HepG2 (cell line): ENCODE measurements around the gene PLEKHG2. TPM values are rescaled to one million over a fixed set of nuclear protein-coding genes. Genes with fewer than 3 reads are reported as not detected.

Experiments used
- ARID3A ChIP-seq: IDR thresholded peaks from 2 replicates; pipeline ENCODE4 v1.6.1; 2012; ENCODE audit warnings: low read depth, low read length, improper control_type of control experiment
- ATF7 ChIP-seq, 2 experiments: fragments of 450-650 bp in 1 of 2; sonication (generic) in 1 of 2; formaldehyde crosslinking in 1 of 2; IDR thresholded peaks; 2 replicates each; pipeline versions ENCODE4 v1.4.0 to v1.6.1; 2016 to 2020; ENCODE audit warnings: antibody characterized with exemption in 1 of 2, mild to moderate bottlenecking in 1 of 2, missing genetic modification reagents in 1 of 2
- BCL3 ChIP-seq: sonication (generic); formaldehyde crosslinking; IDR thresholded peaks from 2 replicates; pipeline ENCODE4 v1.5.1; 2020; ENCODE audit warnings: mild to moderate bottlenecking, missing genetic modification reagents, moderate library complexity
- BRCA1 ChIP-seq: sonication (generic); formaldehyde crosslinking; IDR thresholded peaks from 2 replicates; pipeline ENCODE4 v1.4.0; 2020; ENCODE audit warnings: missing genetic modification reagents
- ELF3 ChIP-seq: IDR thresholded peaks from 2 replicates; pipeline ENCODE4 v1.6.1; 2016; ENCODE audit warnings: missing genetic modification reagents, missing compliant biosample characterization
- KLF15 ChIP-seq: sonication (generic); formaldehyde crosslinking; IDR thresholded peaks from 2 replicates; pipeline ENCODE4 v1.8.1; 2023; ENCODE audit warnings: borderline replicate concordance, mild to moderate bottlenecking, inconsistent platforms, missing genetic modification reagents, mixed read lengths
- MXD4 ChIP-seq: IDR thresholded peaks from 2 replicates; pipeline ENCODE4 v1.6.1; 2016; ENCODE audit warnings: mild to moderate bottlenecking, missing biosample characterization, missing genetic modification reagents
- NCOR1 ChIP-seq: fragments of 200-600 bp; sonication (generic); IDR thresholded peaks from 2 replicates; pipeline ENCODE4 v1.7.0; 2017; ENCODE audit warnings: antibody characterized with exemption, low read length, borderline replicate concordance
- NFE2L2 ChIP-seq: fragments of 150-350 bp; IDR thresholded peaks from 2 replicates; pipeline ENCODE4 v1.6.1; 2014; ENCODE audit warnings: low read length
- NPAS2 ChIP-seq: sonication (generic); formaldehyde crosslinking; IDR thresholded peaks from 2 replicates; pipeline ENCODE4 v1.8.0; 2022; ENCODE audit warnings: mild to moderate bottlenecking, missing genetic modification reagents, borderline replicate concordance
- SMARCC2 ChIP-seq: fragments of 450-650 bp; IDR thresholded peaks from 2 replicates; pipeline ENCODE4 v1.6.1; 2017; ENCODE audit warnings: antibody characterized with exemption, mild to moderate bottlenecking
- STAT6 ChIP-seq: sonication (generic); formaldehyde crosslinking; IDR thresholded peaks from 2 replicates; pipeline ENCODE4 v1.4.0; 2020; ENCODE audit warnings: missing genetic modification reagents, mild to moderate bottlenecking, borderline replicate concordance
- TERF1 ChIP-seq: sonication (generic); formaldehyde crosslinking; IDR thresholded peaks from 2 replicates; pipeline ENCODE4 v1.8.0; 2022; ENCODE audit warnings: mild to moderate bottlenecking, missing genetic modification reagents, moderate library complexity
- ZFP90 ChIP-seq: sonication (generic); formaldehyde crosslinking; IDR thresholded peaks from 2 replicates; pipeline ENCODE4 v1.8.0; 2022; ENCODE audit warnings: missing genetic modification reagents, mild to moderate bottlenecking, inconsistent platforms, borderline replicate concordance
- ZNF232 ChIP-seq: sonication (generic); formaldehyde crosslinking; IDR thresholded peaks from 2 replicates; pipeline ENCODE4 v1.4.0; 2020; ENCODE audit warnings: missing genetic modification reagents, borderline replicate concordance
- ZNF33B ChIP-seq: sonication (generic); formaldehyde crosslinking; IDR thresholded peaks from 2 replicates; pipeline ENCODE4 v1.5.1; 2020; ENCODE audit warnings: mild to moderate bottlenecking, missing genetic modification reagents
- ZNF350 ChIP-seq: sonication (generic); formaldehyde crosslinking; IDR thresholded peaks from 2 replicates; pipeline ENCODE4 v1.4.0; 2020; ENCODE audit warnings: mild to moderate bottlenecking, low read depth, missing genetic modification reagents, borderline replicate concordance
- ZNF503 ChIP-seq: sonication (generic); formaldehyde crosslinking; IDR thresholded peaks from 2 replicates; pipeline ENCODE4 v1.4.0; 2020; ENCODE audit warnings: missing genetic modification reagents
- ZNF543 ChIP-seq: sonication (generic); formaldehyde crosslinking; IDR thresholded peaks from 2 replicates; pipeline ENCODE4 v1.4.0; 2020; ENCODE audit warnings: mild to moderate bottlenecking, missing genetic modification reagents
- ZNF75D ChIP-seq: sonication (generic); formaldehyde crosslinking; IDR thresholded peaks from 2 replicates; pipeline ENCODE4 v1.8.1; 2023; ENCODE audit warnings: missing genetic modification reagents, mild to moderate bottlenecking, borderline replicate concordance
- polyA plus RNA-seq, 8 experiments: library from polyadenylated mRNA; depleted of rRNA in 3 of 8; stranded (reverse) in 7 of 8; unstranded in 1 of 8; fragments of >200 nt; fragmentation: Illumina TruSeq in 4 of 8; extraction: Trizol in 4 of 8; gene quantifications; 2 replicates each; pipeline versions ENCODE4 v1.2.1 to v1.2.3, GENCODE V29; 2011 to 2016; ENCODE audit warnings: low read depth in 4 of 8, missing spikeins in 1 of 8, mixed read lengths in 1 of 8; ENCODE audit not compliant: insufficient read depth in 1 of 8
- total RNA-seq, 5 experiments: library from RNA; depleted of rRNA; stranded (reverse); fragments of >200 nt; fragmentation: Illumina TruSeq; extraction: Trizol; gene quantifications; 2 replicates each; pipeline ENCODE4 v1.2.3, GENCODE V29; 2016; ENCODE audit warnings: low read depth in 1 of 5

Gene PLEKHG2
- total and polyA plus RNA-seq, 2 of the 13 experiments (the other 11 are each of a cell fraction or from before 2014, with no cell fraction given), result 3.6 to 6.8 TPM

- TF ChIP-seq ZNF232 (peak; percentile 59; the same call in 1 of the 2 replicates), ARID3A (no peak), ZNF543 (CRISPR knock-in tag) (no peak), STAT6 (CRISPR knock-in tag) (no peak), NFE2L2 (no peak), TERF1 (CRISPR knock-in tag) (no peak), NPAS2 (no peak), ELF3 (CRISPR knock-in tag) (peak; percentile 32; the same call in 1 of the 2 replicates), ZFP90 (CRISPR knock-in tag) (peak; percentile 59; the same call in 1 of the 2 replicates), NCOR1 (no peak), ZNF503 (no peak), BCL3 (no peak), ATF7 (IDR thresholded peaks at IDR 0.05) (no peak), ATF7 (CRISPR knock-in tag; IDR thresholded peaks at IDR 0.05) (no peak), BRCA1 (CRISPR knock-in tag) (0 out of 2 replicates have a peak, but pooled peaks have one; percentile 33), MXD4 (CRISPR knock-in tag) (no peak), KLF15 (CRISPR knock-in tag) (no peak), ZNF75D (CRISPR knock-in tag) (no peak), SMARCC2 (no peak), ZNF350 (CRISPR knock-in tag) (no peak; the same call in 1 of the 2 replicates), ZNF33B (no peak)
These were observed 5.6 kb upstream of the PLEKHG2 start, which contains the start of gene ZFP36 (continued) for GRCh38 chr19:39406656-39407409.
